IMR-90 (cell line): ENCODE data around the gene RUFY4. TPM values are rescaled to one million over a fixed set of nuclear protein-coding genes. Genes with fewer than 3 reads are reported as not detected.

ENCODE experiments used
- ATAC-seq: fragments of 200-7000 bp; cut with Tn5 transposase; 2 replicates; pipeline ENCODE4 v1.9.1; 2020; ENCODE audit warnings: low read depth, mild to moderate bottlenecking, moderate library complexity
- BruUV-seq: library from RNA; stranded (reverse); fragments of 400-500 nt; replicated peaks from 2 replicates; lab custom pipeline; 2021; lab: Mats Ljungman, UMichigan
- CTCF ChIA-PET: fragments of 300-600 bp; formaldehyde crosslinking; extraction: SDS; loops from one replicate; lab custom pipeline; 2021; ENCODE audit warnings: antibody characterized with exemption; lab: Yijun Ruan, JAX
- POLR2A ChIA-PET: fragments of 300-600 bp; sonication (Branson Sonifier 250); formaldehyde crosslinking; loops from one replicate; lab custom pipeline; 2022; ENCODE audit warnings: antibody characterized with exemption; ENCODE audit not compliant: unreplicated experiment; lab: Charles Lee
- DNase-seq: peaks from one replicate; pipeline ENCODE4 v3.0.0; 2013
- H2AFZ ChIP-seq: replicated peaks from 2 replicates; pipeline ENCODE3; 2013; ENCODE audit warnings: low read length, mild to moderate bottlenecking; ENCODE audit not compliant: poor library complexity
- H2AK5ac ChIP-seq: 2 replicates; pipeline ENCODE4 v1.6.1; 2013; ENCODE audit warnings: low read depth, low read length, inconsistent platforms
- H2AK9ac ChIP-seq: replicated peaks from 2 replicates; pipeline ENCODE3; 2013; ENCODE audit warnings: mild to moderate bottlenecking, low read depth, low read length, moderate library complexity; ENCODE audit not compliant: poor library complexity
- H2BK120ac ChIP-seq: 2 replicates; pipeline ENCODE4 v1.6.1; 2013; ENCODE audit warnings: low read depth, low read length, inconsistent platforms
- H2BK15ac ChIP-seq: 3 replicates; pipeline ENCODE4 v1.6.1; 2013; ENCODE audit warnings: low read depth, low read length, inconsistent platforms
- H2BK20ac ChIP-seq: 2 replicates; pipeline ENCODE4 v1.6.1; 2013; ENCODE audit warnings: low read depth, mild to moderate bottlenecking, inconsistent platforms, low read length, moderate library complexity
- H2BK5ac ChIP-seq: 2 replicates; pipeline ENCODE4 v1.6.1; 2013; ENCODE audit warnings: mild to moderate bottlenecking, low read depth, low read length, inconsistent platforms; ENCODE audit not compliant: poor library complexity, severe bottlenecking
- H3K14ac ChIP-seq: replicated peaks from 2 replicates; pipeline ENCODE4 v1.6.1; 2013; ENCODE audit warnings: low read depth, low read length, inconsistent platforms
- H3K18ac ChIP-seq: 2 replicates; pipeline ENCODE4 v1.6.1; 2013; ENCODE audit warnings: low read depth, low read length, control low read depth
- H3K23ac ChIP-seq: 2 replicates; pipeline ENCODE4 v1.6.1; 2013; ENCODE audit warnings: low read depth, low read length, inconsistent platforms
- H3K27ac ChIP-seq: 2 replicates; pipeline ENCODE4 v1.5.1; 2013; ENCODE audit warnings: mild to moderate bottlenecking, control low read depth, low read length; ENCODE audit not compliant: insufficient read depth
- H3K27me3 ChIP-seq: 2 replicates; pipeline ENCODE4 v1.6.1; 2013; ENCODE audit warnings: low read length; ENCODE audit not compliant: control insufficient read depth, insufficient read depth
- H3K36me3 ChIP-seq: 2 replicates; pipeline ENCODE4 v1.6.1; 2013; ENCODE audit warnings: low read length, mixed read lengths; ENCODE audit not compliant: control insufficient read depth, insufficient read depth
- H3K4ac ChIP-seq: 2 replicates; pipeline ENCODE4 v1.6.1; 2013; ENCODE audit warnings: low read depth, low read length, inconsistent platforms
- H3K4me1 ChIP-seq: 2 replicates; pipeline ENCODE4 v1.6.1; 2013; ENCODE audit warnings: low read length, mixed read lengths; ENCODE audit not compliant: control insufficient read depth, insufficient read depth
- H3K4me2 ChIP-seq: 2 replicates; pipeline ENCODE4 v1.6.1; 2013; ENCODE audit warnings: low read depth, mild to moderate bottlenecking, control low read depth, low read length, moderate library complexity
- H3K4me3 ChIP-seq: 2 replicates; pipeline ENCODE4 v1.5.1; 2013; ENCODE audit warnings: low read depth, mild to moderate bottlenecking, control low read depth, low read length, moderate library complexity; ENCODE audit not compliant: insufficient read depth
- H3K56ac ChIP-seq: 2 replicates; pipeline ENCODE4 v1.6.1; 2013; ENCODE audit warnings: low read length, inconsistent platforms; ENCODE audit not compliant: insufficient read depth; ENCODE audit errors: extremely low read depth
- H3K79me1 ChIP-seq, 2 experiments: 2 replicates each; pipeline ENCODE4 v1.6.1; 2013; ENCODE audit warnings: low read length in 2 of 2, inconsistent platforms in 1 of 2, low read depth in 1 of 2
- H3K9ac ChIP-seq: 2 replicates; pipeline ENCODE4 v1.6.1; 2013; ENCODE audit warnings: low read depth, low read length, control low read depth
- H3K9me1 ChIP-seq: 2 replicates; pipeline ENCODE4 v1.6.1; 2013; ENCODE audit warnings: low read length, inconsistent platforms; ENCODE audit not compliant: insufficient read depth
- H3K9me3 ChIP-seq: 2 replicates; pipeline ENCODE4 v1.6.1; 2013; ENCODE audit warnings: low read length; ENCODE audit not compliant: control insufficient read depth, insufficient read depth
- H4K20me1 ChIP-seq: 2 replicates; pipeline ENCODE4 v1.6.1; 2013; ENCODE audit warnings: low read length, inconsistent platforms; ENCODE audit not compliant: insufficient read depth
- H4K5ac ChIP-seq: 2 replicates; pipeline ENCODE4 v1.6.1; 2013; ENCODE audit warnings: mild to moderate bottlenecking, low read depth, low read length, control low read depth
- H4K8ac ChIP-seq, 2 experiments: 2 replicates each; pipeline ENCODE4 v1.6.1; 2013; ENCODE audit warnings: low read depth in 2 of 2, low read length in 2 of 2, control low read depth in 1 of 2, inconsistent platforms in 1 of 2
- H4K91ac ChIP-seq: 2 replicates; pipeline ENCODE4 v1.6.1; 2013; ENCODE audit warnings: low read depth, low read length, inconsistent platforms; ENCODE audit not compliant: insufficient read depth
- POLR2A ChIP-seq: IDR thresholded peaks from 2 replicates; pipeline ENCODE4 v1.6.1; 2012; ENCODE audit warnings: mild to moderate bottlenecking, low read depth, low read length
- RCOR1 ChIP-seq: IDR thresholded peaks from 2 replicates; pipeline ENCODE4 v1.6.1; 2012; ENCODE audit warnings: mild to moderate bottlenecking, low read length, improper control_type of control experiment; ENCODE audit not compliant: insufficient replicate concordance
- RFX5 ChIP-seq: IDR thresholded peaks from 2 replicates; pipeline ENCODE4 v1.8.0; 2012; ENCODE audit warnings: low read depth, mild to moderate bottlenecking, low read length, moderate library complexity
- SMC3 ChIP-seq: fragments of 150-350 bp; IDR thresholded peaks from 2 replicates; pipeline ENCODE4 v1.6.1; 2016; ENCODE audit warnings: low read depth, mild to moderate bottlenecking, antibody characterized with exemption, low read length, moderate library complexity
- WGBS, 2 experiments: methylation state at CpG; one replicate each; pipeline versions ENCODE4 v1.1.5 to v1.1.7; 2013; ENCODE audit warnings: missing lambda C conversion rate in 2 of 2; ENCODE audit not compliant: insufficient read length in 1 of 2; ENCODE audit errors: extremely low coverage in 2 of 2; 5-methylcytosine and 5-hydroxymethylcytosine counted together
- dilution Hi-C: fragments of 300-500 bp; cut with HindIII; formaldehyde crosslinking; loops from one replicate; pipeline ENCODE4 v1.14.3; 2018; ENCODE audit warnings: low sequenced_read_pairs; ENCODE audit not compliant: unreplicated experiment
- in situ Hi-C: fragments of 300-500 bp; cut with MboI; formaldehyde crosslinking; loops from 3 replicates; pipeline ENCODE4 v1.14.3; 2019; ENCODE audit warnings: low sequenced_read_pairs, inconsistent platforms, mixed read lengths
- intact Hi-C: fragments of 100-400 bp; cut with micrococcal nuclease; formaldehyde crosslinking; loops from 2 replicates; pipeline ENCODE4 v1.10.0; 2022
- polyA plus RNA-seq, 3 experiments: library from polyadenylated mRNA; depleted of rRNA; stranded (reverse); fragments of >200 nt; gene quantifications; 2 replicates each; pipeline ENCODE4 v1.2.3, GENCODE V29; 2012; ENCODE audit warnings: low replicate concordance in 1 of 3
- total RNA-seq: library from RNA; depleted of rRNA; stranded (reverse); fragments of >200 nt; gene quantifications from 2 replicates; pipeline ENCODE4 v1.2.3, GENCODE V29; 2012; rRNA removed

RUFY4 gene
- total and polyA plus RNA-seq, 2 of the 4 experiments (the other 2 are of a cell fraction): not detected

DNA sequence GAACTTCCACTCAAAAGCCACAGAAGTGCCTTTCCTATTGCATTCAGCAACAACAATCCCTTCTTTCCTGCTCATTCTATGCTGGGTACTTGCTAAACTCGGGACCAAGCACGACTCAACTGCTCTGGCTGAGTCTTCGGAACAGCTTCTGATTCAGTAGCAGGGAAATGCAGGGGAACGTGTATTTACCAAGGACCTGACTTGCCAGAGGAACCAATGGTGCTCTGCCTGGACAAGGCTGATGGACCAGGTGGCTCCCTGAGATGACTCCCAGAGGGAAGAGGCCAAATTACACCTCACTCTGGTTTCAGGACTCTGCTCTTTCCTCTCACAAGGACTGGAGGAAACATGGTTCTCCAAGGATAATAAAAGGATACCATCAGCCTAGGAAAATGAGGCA lies 69.0 kb downstream of the RUFY4 start:
- Histone ChIP-seq H3K9me1 (no peaks in the 10 kb centered on the region), H3K27ac (no peak overlapping the region), H3K79me1 (no peaks in the 10 kb centered on the region), H4K91ac (no peak overlapping the region), H2AK5ac (no peak overlapping the region), H3K4ac (no peak overlapping the region), H2BK20ac (no peak overlapping the region), H3K14ac (no peak overlapping the region), H4K8ac (no peak overlapping the region), H3K9ac (no peak overlapping the region), H3K56ac (no peak overlapping the region), H3K23ac (no peak overlapping the region), H3K4me1 (no peaks in the 10 kb centered on the region), H3K4me3 (no peak overlapping the region), H2BK5ac (no peak overlapping the region), H2AFZ (no peak overlapping the region), H4K20me1 (no peaks in the 10 kb centered on the region), H2BK15ac (no peak overlapping the region), H3K4me2 (no peak overlapping the region), H2AK9ac (no peak overlapping the region), H2BK120ac (no peak overlapping the region), H3K36me3 (no peaks in the 10 kb centered on the region), H4K5ac (no peak overlapping the region), H3K9me3 (no peaks in the 10 kb centered on the region), H3K27me3 (peaks cover 51% of the 10 kb centered on the region), H3K18ac (no peak overlapping the region)
- intact Hi-C loops (no loop called here), in situ Hi-C loops (no loop called here), dilution Hi-C loops (no loop called here)
- no TSS peak for BruUV-seq
- POLR2A ChIA-PET: no interaction called here
- DNase-seq (no peak), ATAC-seq (no peak)
- TF ChIP-seq RFX5: no peak
- TF ChIP-seq POLR2A: no peak
- TF ChIP-seq RCOR1: no peak
- TF ChIP-seq SMC3: no peak
- WGBS, 2 experiments: 46% methylated on average over 4 of the region's 4 CpGs; no CpG with 5 or more reads in 1 of the 2 experiments
- CTCF ChIA-PET: no interaction called here

Other genes starting within 250 kb of the RUFY4 start
- gene TNS1, start 66.3 kb upstream of the RUFY4 start, total RNA-seq: 41.9 and 45.2 TPM in 2 replicates
- gene TNS1, start 66.3 kb upstream of the RUFY4 start, polyA plus RNA-seq (2012; rRNA removed): 40.3 and 41.1 TPM in 2 replicates
- gene CXCR2, start 56.8 kb downstream of the RUFY4 start, total RNA-seq: not detected in 2 replicates
- gene CXCR2, start 56.8 kb downstream of the RUFY4 start, polyA plus RNA-seq (2012; rRNA removed): not detected in 2 replicates
- gene CXCR1, start 97.7 kb downstream of the RUFY4 start, total RNA-seq: not detected in 2 replicates
- not detected in 2 replicates for gene CXCR1, start 97.7 kb downstream of the RUFY4 start, polyA plus RNA-seq (2012; rRNA removed)
- gene ARPC2, start 147.9 kb downstream of the RUFY4 start, total RNA-seq: 635 and 696 TPM in 2 replicates
- 544 and 561 TPM in 2 replicates for gene ARPC2, start 147.9 kb downstream of the RUFY4 start, polyA plus RNA-seq (2012; rRNA removed)
- under 0.01 TPM in 1 of 2 replicates, not detected in the other for gene GPBAR1, start 191.8 kb downstream of the RUFY4 start, total RNA-seq
- 0.13 and 0.21 TPM in 2 replicates for gene GPBAR1, start 191.8 kb downstream of the RUFY4 start, polyA plus RNA-seq (2012; rRNA removed)
- gene AAMP, start 200.9 kb downstream of the RUFY4 start, total RNA-seq: 112 and 118 TPM in 2 replicates
- 104 and 108 TPM in 2 replicates for gene AAMP, start 200.9 kb downstream of the RUFY4 start, polyA plus RNA-seq (2012; rRNA removed)
- gene PNKD, start 201.3 kb downstream of the RUFY4 start, total RNA-seq: 19.2 and 22.2 TPM in 2 replicates
- gene PNKD, start 201.3 kb downstream of the RUFY4 start, polyA plus RNA-seq (2012; rRNA removed): 68.5 and 70.1 TPM in 2 replicates
- 78.6 and 102 TPM in 2 replicates for gene TMBIM1, start 223.2 kb downstream of the RUFY4 start, total RNA-seq
- 81.2 and 84.6 TPM in 2 replicates for gene TMBIM1, start 223.2 kb downstream of the RUFY4 start, polyA plus RNA-seq (2012; rRNA removed)